Chondrocyte (in vitro differentiated cells): Measurements from ENCODE around the gene ZBTB7A. TPM values are rescaled to one million over a fixed set of nuclear protein-coding genes. Genes with fewer than 3 reads are reported as not detected.

Experiments
- DNase-seq: peaks from one replicate; pipeline ENCODE4 v3.0.0; 2021; ENCODE audit warnings: mixed read lengths, low spot score
- H3K27ac Mint-ChIP-seq: one replicate; pipeline ENCODE4 v1.8.0; 2021; ENCODE audit warnings: mild to moderate bottlenecking, moderate library complexity, mixed read lengths; ENCODE audit not compliant: unreplicated experiment
- H3K27me3 Mint-ChIP-seq: 2 replicates; pipeline ENCODE4 v1.8.0; 2021; ENCODE audit warnings: low read depth, mixed read lengths
- H3K36me3 Mint-ChIP-seq: 2 replicates; pipeline ENCODE4 v1.8.0; 2021; ENCODE audit warnings: low read depth, mixed read lengths
- H3K4me1 Mint-ChIP-seq: 2 replicates; pipeline ENCODE4 v1.8.0; 2021; ENCODE audit warnings: low read depth, mild to moderate bottlenecking, mixed read lengths
- H3K4me3 Mint-ChIP-seq: one replicate; pipeline ENCODE4 v1.8.0; 2021; ENCODE audit warnings: mild to moderate bottlenecking, moderate library complexity, mixed read lengths; ENCODE audit not compliant: unreplicated experiment
- H3K9me3 Mint-ChIP-seq: 2 replicates; pipeline ENCODE4 v1.8.0; 2021; ENCODE audit warnings: low read depth, mixed read lengths
- total RNA-seq: library from RNA; stranded (reverse); gene quantifications from 3 replicates; pipeline ENCODE4 v1.2.1, GENCODE V29; 2021
- TF ChIP-seq, protein P1 (sequence below): fragments of 200-600 bp; sonication (generic); IDR thresholded peaks from 2 replicates; pipeline ENCODE4 v1.5.0; 2021; ENCODE audit warnings: antibody characterized with exemption, mild to moderate bottlenecking, moderate library complexity

Gene ZBTB7A
- total RNA-seq, 1 donor from 2014 or later = 29.5 TPM

- TF ChIP-seq, protein P1, sequence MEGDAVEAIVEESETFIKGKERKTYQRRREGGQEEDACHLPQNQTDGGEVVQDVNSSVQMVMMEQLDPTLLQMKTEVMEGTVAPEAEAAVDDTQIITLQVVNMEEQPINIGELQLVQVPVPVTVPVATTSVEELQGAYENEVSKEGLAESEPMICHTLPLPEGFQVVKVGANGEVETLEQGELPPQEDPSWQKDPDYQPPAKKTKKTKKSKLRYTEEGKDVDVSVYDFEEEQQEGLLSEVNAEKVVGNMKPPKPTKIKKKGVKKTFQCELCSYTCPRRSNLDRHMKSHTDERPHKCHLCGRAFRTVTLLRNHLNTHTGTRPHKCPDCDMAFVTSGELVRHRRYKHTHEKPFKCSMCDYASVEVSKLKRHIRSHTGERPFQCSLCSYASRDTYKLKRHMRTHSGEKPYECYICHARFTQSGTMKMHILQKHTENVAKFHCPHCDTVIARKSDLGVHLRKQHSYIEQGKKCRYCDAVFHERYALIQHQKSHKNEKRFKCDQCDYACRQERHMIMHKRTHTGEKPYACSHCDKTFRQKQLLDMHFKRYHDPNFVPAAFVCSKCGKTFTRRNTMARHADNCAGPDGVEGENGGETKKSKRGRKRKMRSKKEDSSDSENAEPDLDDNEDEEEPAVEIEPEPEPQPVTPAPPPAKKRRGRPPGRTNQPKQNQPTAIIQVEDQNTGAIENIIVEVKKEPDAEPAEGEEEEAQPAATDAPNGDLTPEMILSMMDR = no peak
- DNase-seq = no peak
- peak overlapping the region; percentile 83 for H3K27ac Mint-ChIP-seq
- no peaks in the 10 kb centered on the region for H3K27me3 Mint-ChIP-seq
- peaks cover 20% of the 10 kb centered on the region for H3K4me1 Mint-ChIP-seq
- no peak overlapping the region for H3K4me3 Mint-ChIP-seq
- peaks cover 22% of the 10 kb centered on the region for H3K36me3 Mint-ChIP-seq
- H3K9me3 Mint-ChIP-seq = no peaks in the 10 kb centered on the region
Measured at GRCh38 chr19:4051175-4052101, 15.3 kb downstream of the ZBTB7A start.

- TF ChIP-seq, protein P1 = no peak
- no peak for DNase-seq
- Mint-ChIP-seq H3K9me3 (no peaks in the 10 kb centered on the region), H3K27me3 (no peaks in the 10 kb centered on the region), H3K36me3 (peaks cover 24% of the 10 kb centered on the region), H3K4me3 (no peak overlapping the region), H3K4me1 (peaks cover 20% of the 10 kb centered on the region), H3K27ac (peak overlapping the region; percentile 59)
Measured at GRCh38 chr19:4049432-4049831, 17.3 kb downstream of the ZBTB7A start.

DNA sequence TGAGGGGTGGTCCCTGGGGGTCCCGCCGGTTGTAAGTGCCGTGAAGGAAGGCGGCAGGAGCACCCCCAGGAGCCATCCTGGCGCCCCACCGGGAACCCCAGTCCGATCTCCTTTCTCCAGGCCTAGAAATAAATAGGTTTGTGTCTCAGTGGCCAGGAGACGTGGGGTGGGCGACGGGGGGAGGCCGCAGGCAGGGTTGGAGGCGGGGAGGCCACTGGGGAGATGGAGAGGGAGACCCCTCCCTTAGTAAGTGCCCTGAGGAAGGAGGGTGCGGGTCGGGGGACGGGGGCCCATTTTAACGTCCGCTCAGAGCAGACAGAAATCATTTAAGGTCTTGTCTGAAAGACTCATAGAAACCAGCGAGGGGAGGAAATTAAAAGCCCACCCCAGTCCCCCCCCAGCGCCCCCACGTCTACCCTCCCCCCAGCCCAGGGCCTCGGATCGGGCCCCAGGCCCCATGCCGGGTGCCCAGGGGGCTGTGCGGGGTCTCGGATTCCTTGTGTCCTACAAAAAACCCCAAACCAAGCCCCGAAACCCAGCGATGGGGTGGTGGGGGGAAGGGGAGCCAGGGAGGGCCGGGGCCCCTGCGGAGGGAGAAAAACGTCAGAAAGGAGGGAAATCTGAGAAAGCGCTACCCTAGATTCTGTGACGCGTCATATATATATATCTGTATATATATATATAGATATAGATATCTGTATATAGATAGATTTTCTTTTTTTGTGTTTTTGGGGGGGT is 19.6 kb downstream of the ZBTB7A start:
- Mint-ChIP-seq H3K27me3 (no peaks in the 10 kb centered on the region), H3K36me3 (peaks cover 13% of the 10 kb centered on the region), H3K9me3 (no peaks in the 10 kb centered on the region), H3K4me3 (no peak overlapping the region), H3K27ac (no peak overlapping the region), H3K4me1 (peaks cover 7% of the 10 kb centered on the region)
- TF ChIP-seq, protein P1 = no peak
- no peak for DNase-seq

DNA sequence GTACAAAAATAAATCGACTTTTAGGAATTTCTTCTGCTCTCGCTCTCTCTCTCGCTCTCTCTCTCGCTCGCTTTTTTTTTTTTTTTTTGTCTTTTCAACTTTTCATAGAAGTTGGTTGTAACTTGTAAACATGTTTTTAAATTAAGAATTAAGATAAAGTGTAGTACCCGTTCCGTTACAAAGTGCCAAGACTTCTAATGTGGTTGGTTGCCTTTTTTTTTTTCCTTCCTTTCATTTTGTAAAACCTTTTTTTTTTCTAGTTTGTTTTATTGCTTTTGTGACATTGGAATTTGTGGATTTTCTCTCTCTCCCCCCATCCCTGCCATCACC is 20.4 kb downstream of the ZBTB7A start:
- Mint-ChIP-seq H3K36me3 (peaks cover 11% of the 10 kb centered on the region), H3K27ac (no peak overlapping the region), H3K4me1 (peaks cover 4% of the 10 kb centered on the region)

More for the DNA sequence above, 20.4 kb downstream of the ZBTB7A start:
- no peaks in the 10 kb centered on the region for H3K27me3 Mint-ChIP-seq
- H3K4me3 Mint-ChIP-seq = no peak overlapping the region
- TF ChIP-seq, protein P1 = no peak
- H3K9me3 Mint-ChIP-seq = no peaks in the 10 kb centered on the region
- DNase-seq = no peak
